ENCODE data around the gene LTB4R2.
"Not testable (repeated sequence)": the region's sequence is repeated elsewhere in the genome, so short reads cannot be mapped to it uniquely, and the experiment has no call there.

Gene LTB4R2

DNA sequence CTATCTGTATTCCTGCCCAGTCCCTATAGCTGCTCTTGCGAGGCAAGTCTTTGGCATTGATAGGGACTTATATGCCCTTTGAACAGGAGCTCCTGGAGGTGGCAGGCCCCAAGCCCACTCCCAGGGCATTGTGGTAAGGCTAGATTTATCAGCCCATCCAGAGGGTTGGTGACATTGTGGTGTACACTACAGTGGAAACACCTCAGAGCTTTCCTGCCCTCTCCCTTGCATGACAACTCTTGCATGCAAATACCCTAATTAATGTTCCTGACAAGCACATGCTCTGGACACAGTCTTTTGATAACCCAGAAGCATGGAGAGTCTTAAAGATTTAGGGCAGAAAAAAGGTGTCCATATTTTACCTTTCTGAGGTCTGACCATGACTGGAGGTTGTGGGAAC, 30.7 kb downstream of the LTB4R2 start:
- DNase-seq (ENCODE audit: low spot score) = no peak

GRCh38 chr14:24342889-24343288, 32.9 kb downstream of the LTB4R2 start:
- DNase-seq (ENCODE audit: low spot score) = no peak

GRCh38 chr14:24343795-24344660, 34.1 kb downstream of the LTB4R2 start:
- DNase-seq (ENCODE audit: low spot score) = no peak

DNA sequence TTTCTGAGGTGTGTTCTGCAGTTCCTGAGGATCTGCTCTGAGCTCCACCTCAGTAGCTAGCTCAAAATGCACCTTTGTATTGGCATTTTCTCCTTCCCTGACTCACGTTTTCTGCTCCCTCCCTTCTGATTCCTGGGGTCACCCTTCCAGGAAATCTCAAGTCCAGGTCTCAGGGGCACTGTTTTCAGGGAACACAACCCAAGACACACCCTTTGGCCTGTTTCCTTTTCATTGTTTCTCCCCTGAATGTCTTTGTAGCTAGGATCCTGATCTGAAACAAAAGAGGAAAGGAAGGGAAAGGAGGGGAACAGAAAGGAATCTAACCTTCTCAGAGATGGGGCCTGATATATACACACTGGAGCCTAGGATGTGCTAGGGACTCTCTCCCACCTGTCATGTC, 37.2 kb downstream of the LTB4R2 start:
- no peak for DNase-seq (ENCODE audit: low spot score)

DNA sequence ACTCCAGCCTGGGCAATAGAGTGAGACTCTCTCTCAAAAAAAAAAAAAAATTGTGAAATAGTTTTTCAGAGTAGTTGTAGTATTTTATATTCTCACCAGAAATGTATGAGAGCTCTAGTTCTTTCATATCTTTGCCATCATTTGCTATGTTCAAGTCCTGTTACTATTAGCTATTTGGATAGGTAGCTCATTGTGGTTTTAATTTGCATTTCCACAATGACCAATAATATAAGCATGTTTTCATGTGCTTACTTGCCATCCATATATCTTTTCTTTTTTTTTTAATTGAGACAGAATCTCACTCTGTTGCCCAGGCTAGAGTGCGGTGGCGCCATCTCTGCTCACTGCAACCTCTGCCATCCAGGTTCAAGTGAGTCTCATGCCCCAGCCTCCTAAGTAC, 38.2 kb downstream of the LTB4R2 start:
- DNase-seq (ENCODE audit: low spot score) = no peak

DNA sequence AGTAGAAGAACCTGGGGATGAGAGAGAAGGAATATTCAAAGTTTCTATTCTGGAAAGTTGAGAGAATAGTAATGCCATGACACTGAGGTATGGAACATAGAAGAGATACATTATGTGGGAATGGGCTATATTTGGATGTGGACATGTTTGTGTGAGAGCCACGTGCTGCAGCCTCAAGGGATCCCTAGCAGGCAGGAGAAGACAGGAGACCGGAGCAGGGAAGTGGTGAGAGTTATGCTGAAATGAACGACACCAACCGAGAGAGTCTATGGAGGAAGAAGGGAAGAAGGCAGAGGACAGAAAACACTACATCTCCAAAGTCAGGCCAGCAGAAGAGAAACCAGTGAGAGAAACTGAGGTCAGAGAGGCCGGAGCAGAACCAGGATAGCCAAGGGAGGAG, 39.8 kb downstream of the LTB4R2 start:
- DNase-seq (ENCODE audit: low spot score) = no peak

DNA sequence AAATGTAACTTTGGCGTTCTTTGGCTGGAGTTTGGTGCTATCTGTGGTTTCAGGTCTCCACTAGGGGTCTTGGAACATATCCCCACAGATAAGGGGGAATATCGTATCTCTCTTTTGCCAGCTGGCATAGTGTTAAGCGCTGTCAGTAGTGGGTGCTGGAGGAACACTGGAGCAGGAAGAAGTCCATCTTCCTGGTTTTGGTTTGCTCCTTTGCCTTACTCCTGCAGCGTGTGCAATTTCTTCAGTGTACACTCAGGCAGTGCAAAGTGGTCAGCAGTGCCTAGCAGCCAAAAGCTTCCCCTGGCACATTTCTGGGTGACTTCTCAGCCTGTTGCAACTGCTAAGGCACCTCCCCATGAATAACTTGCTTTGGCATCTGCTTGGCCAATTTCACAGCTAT, 41.6 kb downstream of the LTB4R2 start:
- no peak for DNase-seq (ENCODE audit: low spot score)

- no peak for DNase-seq (ENCODE audit: low spot score)
Measured at GRCh38 chr14:24353559-24354481, 43.9 kb downstream of the LTB4R2 start.

DNA sequence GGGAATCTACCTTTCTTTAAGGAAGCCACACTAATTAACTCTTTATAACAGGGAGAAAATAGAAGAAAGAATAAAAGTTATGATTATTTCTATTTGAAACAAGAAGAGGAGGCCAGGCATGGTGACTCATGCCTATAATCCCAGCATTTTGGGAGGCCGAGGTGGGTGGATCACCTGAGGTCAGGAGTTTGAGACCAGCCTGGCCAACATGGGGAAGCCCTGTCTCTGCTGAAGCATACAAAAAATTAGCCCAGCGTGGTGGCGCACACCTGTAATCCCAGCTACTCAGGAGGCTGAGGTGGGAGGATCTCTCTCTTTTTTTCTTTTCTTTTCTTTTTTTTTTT, 44.5 kb downstream of the LTB4R2 start:
- DNase-seq (ENCODE audit: low spot score) = not testable (repeated sequence)

GRCh38 chr14:24355009-24355408, 45.1 kb downstream of the LTB4R2 start:
- DNase-seq (ENCODE audit: low spot score) = no peak

DNA sequence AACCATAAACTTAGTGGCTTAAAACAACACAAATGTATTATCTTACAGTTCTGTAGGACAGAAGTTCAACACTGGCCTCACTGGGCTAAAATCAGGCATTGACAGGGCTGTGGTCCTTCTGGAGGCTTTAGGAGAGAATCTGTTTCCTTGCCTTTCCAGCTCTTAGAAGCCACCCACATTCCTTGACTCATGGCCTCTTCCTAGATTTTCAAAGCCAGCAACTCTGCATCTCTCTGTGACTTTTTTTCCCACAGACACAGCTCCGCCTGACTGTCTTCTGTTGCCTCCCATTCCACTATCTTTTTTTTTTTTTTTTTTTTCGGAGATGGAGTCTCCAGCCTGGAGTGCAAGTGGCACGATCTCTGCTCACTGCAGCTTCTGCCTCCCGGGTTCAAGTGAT, 46.3 kb downstream of the LTB4R2 start:
- no peak for DNase-seq (ENCODE audit: low spot score)

- no peak for DNase-seq (ENCODE audit: low spot score)
Measured at GRCh38 chr14:24360281-24360680, 50.3 kb downstream of the LTB4R2 start.

DNA sequence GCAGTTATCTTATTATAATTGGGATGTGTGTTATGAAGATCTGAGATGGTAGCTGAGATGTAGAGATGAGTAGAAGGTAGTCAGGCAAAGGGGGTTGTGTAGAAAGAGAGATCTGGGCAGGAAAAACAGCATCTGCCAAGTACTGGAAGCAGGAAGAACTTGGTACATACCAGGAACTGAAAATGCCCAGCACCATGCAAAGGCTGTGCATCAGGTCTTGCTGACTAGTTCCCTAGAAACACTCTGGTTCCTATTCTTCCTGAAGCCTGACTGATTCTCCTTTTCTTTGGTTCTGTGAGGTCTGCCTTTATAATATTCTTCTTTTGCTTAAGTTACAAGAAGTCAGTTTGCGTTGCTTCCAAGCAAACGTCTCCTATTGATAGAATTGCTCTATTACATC, 51.4 kb downstream of the LTB4R2 start:
- no peak for DNase-seq (ENCODE audit: low spot score)
